ENCODE measurements around the gene CEBPA. TPM values are rescaled to one million over a fixed set of nuclear protein-coding genes. Genes with fewer than 3 reads are reported as not detected.
A peak's percentile ranks its signal among the peaks of the same experiment; 100 is the strongest.

The CEBPA gene
- total RNA-seq, 2 experiments from 2014 or later, result 0.22 to 0.33 TPM

DNA sequence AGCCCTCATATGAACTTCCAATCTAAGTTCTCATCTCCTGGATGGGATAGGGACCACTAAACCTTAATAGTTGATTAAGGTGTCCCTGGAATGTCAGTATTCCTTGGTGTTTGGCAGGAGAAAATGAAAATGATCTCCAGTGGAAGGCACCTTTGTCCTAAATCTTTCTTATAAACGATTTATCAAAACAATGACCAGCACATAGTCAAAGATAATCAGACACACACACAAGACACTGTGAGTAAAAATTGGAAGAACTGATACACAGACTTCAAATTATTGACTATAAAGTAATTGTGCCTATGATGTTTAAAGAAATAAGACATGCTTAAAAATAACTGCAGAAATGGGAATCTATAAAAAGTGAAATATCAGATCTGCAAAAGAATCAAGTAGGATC is 13.7 kb downstream of the CEBPA start:
- Mint-ChIP-seq H3K36me3 (peaks cover 7% of the 10 kb centered on the region), H3K4me3 (no peak overlapping the region), H3K4me1 (ENCODE audit: low read depth) (peaks cover 6% of the 10 kb centered on the region), H3K27me3 (peaks cover 8% of the 10 kb centered on the region), H3K9me3 (peaks cover 23% of the 10 kb centered on the region), H3K27ac (no peak overlapping the region)
- intact Hi-C loops (cut with micrococcal nuclease), result no loop called here
- POLR2A ChIA-PET, result no interaction called here
- DNase-seq, result no peak
- CTCF ChIA-PET, result interaction anchor here (0.8 kb wide), 1 partner anchor 54 kb away, joined by 3 read pairs; no protein-coding TSS in a partner anchor

DNA sequence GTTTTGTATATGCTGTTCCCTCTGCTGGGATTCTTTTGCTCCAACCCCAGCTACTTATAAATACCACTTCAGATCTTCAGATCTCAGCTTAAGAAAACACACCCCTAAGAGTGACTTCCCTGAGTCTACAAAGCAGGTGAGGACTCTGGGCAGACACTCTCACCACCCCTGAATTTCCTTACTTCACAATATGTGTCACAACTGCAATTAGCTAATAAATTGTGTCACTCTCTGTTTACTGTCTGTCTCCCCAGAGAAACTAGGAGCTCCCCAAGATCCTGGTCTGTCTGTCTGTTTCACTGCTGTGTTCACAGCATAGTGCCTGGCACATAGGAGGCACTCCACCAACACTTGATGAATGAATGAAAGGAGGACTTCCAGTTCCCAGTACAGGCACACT is 14.4 kb downstream of the CEBPA start:
- ChIA-PET CTCF (interaction anchor here (0.8 kb wide), 1 partner anchor 53 kb away, joined by 3 read pairs; no protein-coding TSS in a partner anchor), POLR2A (no interaction called here)
- Mint-ChIP-seq H3K4me1 (ENCODE audit: low read depth) (peaks cover 6% of the 10 kb centered on the region), H3K27me3 (peaks cover 4% of the 10 kb centered on the region), H3K36me3 (peaks cover 7% of the 10 kb centered on the region), H3K4me3 (no peak overlapping the region), H3K27ac (no peak overlapping the region), H3K9me3 (peaks cover 23% of the 10 kb centered on the region)
- intact Hi-C loops (cut with micrococcal nuclease), result no loop called here
- DNase-seq, result no peak

DNA sequence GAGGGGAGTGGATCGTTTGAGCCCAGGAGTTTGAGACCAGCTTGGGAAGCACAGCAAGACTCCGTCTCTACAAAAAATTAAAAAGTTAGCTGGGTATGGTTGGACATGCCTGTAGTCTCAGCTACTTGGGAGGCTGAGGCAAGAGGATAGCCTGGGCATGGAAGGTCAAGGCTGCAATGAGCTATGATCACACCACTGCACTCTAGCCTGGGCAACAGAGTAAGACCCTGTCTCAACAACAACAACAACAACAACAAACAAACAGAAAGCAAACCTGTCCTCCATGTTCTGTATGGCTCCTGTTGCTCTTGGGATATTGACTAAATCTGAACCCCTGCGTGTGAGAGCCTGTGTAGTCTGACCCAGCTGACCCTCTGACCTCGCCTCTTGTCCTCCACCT is 14.9 kb downstream of the CEBPA start:
- no peak overlapping the region for H3K4me3 Mint-ChIP-seq
- ChIA-PET CTCF (no interaction called here), POLR2A (no interaction called here)
- H3K27me3 Mint-ChIP-seq, result peaks cover 4% of the 10 kb centered on the region
- intact Hi-C loops (cut with micrococcal nuclease), result no loop called here
- H3K27ac Mint-ChIP-seq, result no peak overlapping the region
- H3K36me3 Mint-ChIP-seq, result peaks cover 7% of the 10 kb centered on the region
- H3K9me3 Mint-ChIP-seq, result peaks cover 23% of the 10 kb centered on the region
- H3K4me1 Mint-ChIP-seq (ENCODE audit: low read depth), result peaks cover 6% of the 10 kb centered on the region
- no peak for DNase-seq

DNA sequence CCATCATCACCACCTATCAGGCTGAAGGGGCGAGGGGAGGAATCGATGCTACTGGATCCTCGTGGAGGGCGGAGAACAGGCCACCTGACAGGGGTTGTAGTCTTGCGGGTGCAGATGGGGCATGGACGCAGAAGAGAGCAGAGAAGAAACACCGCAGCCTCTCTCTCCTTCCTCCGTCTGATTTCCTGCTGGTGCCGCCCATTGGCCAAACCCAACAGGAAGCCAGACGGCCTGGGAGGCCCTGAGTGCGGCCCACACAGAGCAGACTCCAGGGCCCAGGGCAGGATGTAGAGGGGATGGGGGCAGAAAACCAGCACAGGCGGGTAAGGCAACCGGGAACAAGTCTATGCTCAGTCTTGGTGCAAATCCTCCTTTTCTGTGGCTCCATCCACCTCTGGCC is 15.4 kb downstream of the CEBPA start:
- ChIA-PET CTCF (no interaction called here), POLR2A (no interaction called here)
- H3K36me3 Mint-ChIP-seq, result peaks cover 7% of the 10 kb centered on the region
- peaks cover 6% of the 10 kb centered on the region for H3K4me1 Mint-ChIP-seq (ENCODE audit: low read depth)
- H3K27ac Mint-ChIP-seq, result peak overlapping the region; percentile 10
- DNase-seq, result peak; percentile 48
- intact Hi-C loops (cut with micrococcal nuclease), result no loop called here
- H3K4me3 Mint-ChIP-seq, result no peak overlapping the region
- peaks cover 4% of the 10 kb centered on the region for H3K27me3 Mint-ChIP-seq
- H3K9me3 Mint-ChIP-seq, result peaks cover 23% of the 10 kb centered on the region

DNA sequence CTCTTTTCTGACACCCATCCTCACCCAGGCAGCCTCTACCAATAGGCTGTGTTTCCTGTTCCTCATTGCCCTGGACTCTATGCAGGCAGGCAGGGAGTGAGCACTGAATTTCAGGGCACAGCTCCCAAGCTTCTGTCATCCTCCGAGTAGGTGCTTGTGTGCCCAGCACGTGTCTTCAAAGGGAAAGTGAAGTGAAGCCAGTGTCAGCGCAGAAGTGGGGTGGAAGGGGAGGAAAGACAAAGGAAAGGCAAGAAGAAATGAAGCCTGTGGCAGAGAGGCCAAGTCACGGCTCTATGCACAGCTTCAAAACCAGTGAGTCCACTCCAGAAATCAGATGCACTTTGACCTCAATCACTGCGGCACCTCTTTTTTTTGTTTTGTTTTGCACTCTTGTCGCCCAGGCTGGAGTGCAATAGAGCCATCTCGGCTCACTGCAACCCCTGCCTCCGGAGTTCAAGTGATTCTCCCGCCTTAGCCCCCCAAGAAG is 16.9 kb downstream of the CEBPA start:
- H3K4me3 Mint-ChIP-seq, result no peak overlapping the region
- CTCF ChIA-PET, result interaction anchor here (1.5 kb wide), 1 partner anchor 50 kb away, joined by 8 read pairs; no protein-coding TSS in a partner anchor
- peaks cover 7% of the 10 kb centered on the region for H3K36me3 Mint-ChIP-seq
- no peak overlapping the region for H3K27ac Mint-ChIP-seq
- POLR2A ChIA-PET, result no interaction called here
- intact Hi-C loops (cut with micrococcal nuclease), result no loop called here
- H3K4me1 Mint-ChIP-seq (ENCODE audit: low read depth), result peaks cover 11% of the 10 kb centered on the region
- peaks cover 23% of the 10 kb centered on the region for H3K9me3 Mint-ChIP-seq
- DNase-seq, result no peak
- H3K27me3 Mint-ChIP-seq, result peaks cover 4% of the 10 kb centered on the region

DNA sequence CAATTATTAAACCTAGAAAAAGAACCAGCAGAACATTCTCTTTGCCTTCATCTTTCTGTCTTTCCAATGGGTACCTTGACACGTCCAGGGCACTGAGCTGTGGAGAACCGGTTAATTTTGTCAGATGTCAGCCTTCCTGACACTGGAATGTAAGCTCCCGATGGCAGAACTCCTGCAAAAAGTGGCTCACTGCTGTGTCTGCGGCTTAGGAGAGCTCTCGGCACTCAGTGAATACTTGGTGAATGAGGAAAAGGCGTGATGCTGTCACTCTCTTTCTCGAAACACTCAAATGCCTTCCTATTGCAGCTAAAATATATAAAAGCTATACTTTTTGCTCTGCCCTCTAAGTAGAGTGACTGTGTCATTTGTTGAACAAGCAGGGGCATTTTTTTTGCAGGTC is 17.6 kb downstream of the CEBPA start:
- Mint-ChIP-seq H3K36me3 (peaks cover 7% of the 10 kb centered on the region), H3K9me3 (peaks cover 23% of the 10 kb centered on the region), H3K4me1 (ENCODE audit: low read depth) (peaks cover 18% of the 10 kb centered on the region), H3K4me3 (no peak overlapping the region), H3K27ac (no peak overlapping the region), H3K27me3 (peaks cover 4% of the 10 kb centered on the region)
- DNase-seq, result no peak
- intact Hi-C loops (cut with micrococcal nuclease), result loop anchor here (5.0 kb wide), 1 partner anchor 47 kb away; no protein-coding TSS in a partner anchor
- ChIA-PET POLR2A (interaction anchor here (0.6 kb wide), 1 partner anchor 313 kb away, joined by 3 read pairs; the partner anchor contains the start of genes CEP89 and FAAP24), CTCF (interaction anchor here (0.7 to 1.5 kb wide), 4 partner anchors 11 to 108 kb away, joined by 3 to 8 read pairs (median 3); no protein-coding TSS in a partner anchor)

DNA sequence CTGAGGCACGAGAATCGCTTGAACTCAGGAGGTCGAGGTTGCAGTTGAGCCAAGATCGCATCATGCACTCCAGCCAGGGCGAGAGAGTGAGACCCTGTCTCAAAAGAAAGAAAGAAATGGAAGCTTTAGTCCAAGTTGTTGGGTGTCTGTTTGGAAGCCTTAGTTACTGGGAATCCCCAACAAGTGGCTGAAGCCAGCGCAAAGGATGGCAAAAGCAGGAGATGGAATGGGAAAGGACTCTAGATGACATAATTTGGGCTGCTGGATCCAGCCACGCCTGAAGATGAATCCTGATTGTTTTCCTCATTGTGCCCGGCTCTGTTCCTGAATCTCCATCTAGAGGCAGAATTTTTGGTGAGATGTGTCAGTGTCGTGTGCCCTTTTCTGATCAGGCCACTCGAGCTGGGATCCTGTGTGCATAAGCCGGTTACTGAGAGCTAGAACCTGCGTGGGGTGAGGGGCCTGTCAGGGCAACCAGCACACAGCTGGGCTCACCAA is 18.1 kb downstream of the CEBPA start:
- intact Hi-C loops (cut with micrococcal nuclease), result loop anchor here (5.0 kb wide), 1 partner anchor 47 kb away; no protein-coding TSS in a partner anchor
- H3K36me3 Mint-ChIP-seq, result peaks cover 6% of the 10 kb centered on the region
- H3K9me3 Mint-ChIP-seq, result peaks cover 18% of the 10 kb centered on the region
- no peak overlapping the region for H3K27ac Mint-ChIP-seq
- H3K27me3 Mint-ChIP-seq, result peaks cover 4% of the 10 kb centered on the region
- DNase-seq, result no peak
- POLR2A ChIA-PET, result no interaction called here
- H3K4me3 Mint-ChIP-seq, result no peak overlapping the region
- CTCF ChIA-PET, result interaction anchor here (0.7 to 1.5 kb wide), 4 partner anchors 11 to 107 kb away, joined by 3 to 8 read pairs (median 3); no protein-coding TSS in a partner anchor
- H3K4me1 Mint-ChIP-seq (ENCODE audit: low read depth), result peaks cover 18% of the 10 kb centered on the region

DNA sequence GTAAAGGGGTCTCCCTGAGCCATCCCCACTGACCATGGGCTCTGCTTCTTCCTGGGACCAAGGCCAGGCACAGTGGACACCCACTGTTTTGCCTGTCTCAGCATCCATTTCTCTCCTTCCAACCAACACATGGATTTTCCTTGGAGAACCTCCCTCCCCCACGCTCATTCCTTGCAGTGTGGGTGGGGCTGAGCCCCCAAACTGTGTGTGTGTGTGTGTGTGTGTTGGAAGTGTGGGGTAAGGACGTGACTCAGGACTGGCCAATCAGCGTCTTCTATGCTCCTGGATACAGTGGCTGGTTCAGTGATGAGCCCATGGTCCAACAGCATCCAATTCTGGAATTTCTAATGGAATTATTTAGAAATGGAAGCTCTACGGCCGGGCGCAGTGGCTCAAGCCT is 18.7 kb downstream of the CEBPA start:
- Mint-ChIP-seq H3K9me3 (peaks cover 11% of the 10 kb centered on the region), H3K4me1 (ENCODE audit: low read depth) (peaks cover 18% of the 10 kb centered on the region), H3K27me3 (peaks cover 4% of the 10 kb centered on the region), H3K27ac (no peak overlapping the region), H3K4me3 (no peak overlapping the region), H3K36me3 (peaks cover 6% of the 10 kb centered on the region)
- ChIA-PET CTCF (no interaction called here), POLR2A (no interaction called here)
- intact Hi-C loops (cut with micrococcal nuclease), result loop anchor here (5.0 kb wide), 1 partner anchor 46 kb away; no protein-coding TSS in a partner anchor
- no peak for DNase-seq

DNA sequence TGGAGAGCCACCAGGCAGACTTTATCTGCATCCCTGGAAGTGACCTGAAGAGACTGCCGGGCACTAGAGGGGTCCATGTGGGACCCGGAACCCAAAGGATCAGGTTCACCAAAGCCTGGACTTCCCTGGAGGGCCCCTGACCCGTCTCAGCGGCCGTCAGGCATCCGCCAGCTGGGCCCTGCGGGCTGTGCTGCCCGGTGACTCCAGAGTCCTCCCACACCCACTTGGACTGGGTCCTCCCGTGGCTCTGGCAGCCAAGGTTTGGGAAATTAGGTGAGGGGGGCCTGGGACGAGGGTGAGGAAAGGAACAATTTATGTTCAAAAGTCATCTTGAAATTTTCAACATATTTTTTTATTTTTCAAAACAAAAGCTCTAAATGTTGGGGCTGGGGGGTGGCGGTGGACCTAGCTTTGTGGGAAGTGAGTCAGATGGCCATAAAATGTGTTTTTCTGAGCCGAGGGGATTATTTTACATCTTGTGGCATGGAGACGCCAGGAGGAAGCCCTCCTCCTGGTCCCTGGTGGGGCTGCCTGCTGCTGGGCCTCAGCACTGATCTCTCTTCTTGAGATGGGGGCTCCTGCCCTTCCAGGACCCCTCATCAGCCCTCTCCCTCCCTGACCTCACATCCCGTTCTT is 20.2 kb downstream of the CEBPA start:
- intact Hi-C loops (cut with micrococcal nuclease), result loop anchor here (5.0 kb wide), 1 partner anchor 45 kb away; no protein-coding TSS in a partner anchor
- POLR2A ChIA-PET, result no interaction called here
- CTCF ChIA-PET, result no interaction called here
- H3K4me3 Mint-ChIP-seq, result no peak overlapping the region
- DNase-seq, result no peak
- peaks cover 18% of the 10 kb centered on the region for H3K4me1 Mint-ChIP-seq (ENCODE audit: low read depth)
- peaks cover 4% of the 10 kb centered on the region for H3K27me3 Mint-ChIP-seq
- no peak overlapping the region for H3K27ac Mint-ChIP-seq
- H3K9me3 Mint-ChIP-seq, result no peaks in the 10 kb centered on the region
- no peaks in the 10 kb centered on the region for H3K36me3 Mint-ChIP-seq

DNA sequence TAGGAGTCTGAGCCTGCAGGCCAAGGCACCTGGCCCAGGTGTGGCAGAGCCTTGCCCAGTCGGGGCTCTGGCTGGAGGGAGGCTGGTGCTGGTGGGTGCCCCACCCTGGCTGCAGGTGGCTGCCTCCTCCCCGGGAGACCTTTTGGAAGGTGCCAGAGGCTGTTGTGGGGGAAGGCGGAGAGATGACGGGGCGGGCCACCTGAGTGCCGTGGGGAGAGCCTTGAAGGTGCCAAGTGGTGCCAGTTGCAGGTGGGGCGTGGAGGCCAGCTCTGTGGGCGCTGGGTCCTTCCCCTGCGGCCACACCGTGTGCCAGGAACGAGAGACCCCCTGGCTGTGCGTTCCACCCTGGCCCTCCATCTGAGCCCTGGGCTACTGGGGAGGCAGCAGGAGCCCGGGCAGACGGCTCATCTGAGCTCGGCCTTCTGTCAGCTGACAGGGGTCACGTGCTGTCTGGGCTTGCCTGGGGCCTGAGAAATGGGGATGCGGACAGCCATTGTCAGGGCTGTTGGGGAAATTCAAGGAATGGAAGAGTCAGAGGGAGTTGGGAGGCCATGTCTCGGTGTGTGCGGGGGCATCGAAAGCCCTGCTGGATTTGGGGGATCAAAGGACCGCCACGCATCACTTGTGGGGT is 20.9 kb downstream of the CEBPA start:
- no peak for DNase-seq
- ChIA-PET CTCF (interaction anchor here (1.5 to 1.6 kb wide), 2 partner anchors 22 to 45 kb away, joined by 9 to 10 read pairs; partner anchors contain the start of gene CEBPA), POLR2A (interaction anchor here (1.3 kb wide), 1 partner anchor 46 kb away, joined by 5 read pairs; no protein-coding TSS in a partner anchor)
- Mint-ChIP-seq H3K27me3 (peaks cover 4% of the 10 kb centered on the region), H3K36me3 (no peaks in the 10 kb centered on the region), H3K4me1 (ENCODE audit: low read depth) (peaks cover 12% of the 10 kb centered on the region), H3K4me3 (no peak overlapping the region), H3K27ac (no peak overlapping the region), H3K9me3 (no peaks in the 10 kb centered on the region)
- intact Hi-C loops (cut with micrococcal nuclease), result loop anchor here (5.0 kb wide), 1 partner anchor 44 kb away; no protein-coding TSS in a partner anchor

DNA sequence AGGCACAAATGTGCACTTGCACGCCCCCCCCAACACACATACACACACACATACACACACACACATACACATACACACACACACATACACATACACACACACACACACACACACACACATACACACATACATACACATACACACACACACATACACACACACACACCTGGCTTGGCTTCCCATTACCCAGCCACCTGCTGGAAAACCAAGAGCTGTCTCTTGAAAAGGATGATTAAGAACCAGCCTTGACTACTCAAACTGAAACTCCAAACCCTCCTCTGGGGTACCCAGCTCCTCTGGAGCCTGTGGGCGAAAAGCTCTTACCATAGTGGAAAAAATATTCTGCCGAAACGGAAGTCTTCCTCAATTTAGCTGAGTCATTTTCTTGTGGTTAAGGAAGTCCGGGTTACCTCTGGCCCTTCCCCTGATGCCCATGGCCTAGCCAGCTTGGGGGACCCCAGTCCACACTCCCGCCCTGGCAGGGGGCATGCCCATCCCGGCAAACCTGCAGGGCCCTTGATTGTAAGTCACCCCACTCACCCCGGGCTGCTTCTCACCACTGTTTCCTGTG is 21.9 kb downstream of the CEBPA start:
- ChIA-PET POLR2A (interaction anchor here (1.1 to 1.3 kb wide), 2 partner anchors 45 to 93 kb away, joined by 5 read pairs; partner anchors contain the start of gene CEBPG), CTCF (interaction anchor here (0.8 to 1.6 kb wide), 5 partner anchors 10 to 497 kb away, joined by 3 to 10 read pairs (median 5); partner anchors contain the start of genes CEBPA and CEBPG)

More for the DNA sequence above, 21.9 kb downstream of the CEBPA start:
- H3K4me1 Mint-ChIP-seq (ENCODE audit: low read depth), result peaks cover 12% of the 10 kb centered on the region
- H3K4me3 Mint-ChIP-seq, result peak overlapping the region; percentile 42
- H3K36me3 Mint-ChIP-seq, result no peaks in the 10 kb centered on the region
- H3K9me3 Mint-ChIP-seq, result no peaks in the 10 kb centered on the region
- H3K27ac Mint-ChIP-seq, result peak overlapping the region; percentile 68
- intact Hi-C loops (cut with micrococcal nuclease), result loop anchor here (5.0 kb wide), 1 partner anchor 43 kb away; no protein-coding TSS in a partner anchor
- H3K27me3 Mint-ChIP-seq, result peaks cover 3% of the 10 kb centered on the region
- DNase-seq, result peak; percentile 76
